ENCODE measurements around the gene APC2.
"Not testable (repeated sequence)": the region's sequence is repeated elsewhere in the genome, so short reads cannot be mapped to it uniquely, and the experiment has no call there.

APC2 gene

GRCh38 chr19:1412995-1413800, 36.7 kb upstream of the APC2 start:
- DNase-seq = no peak

- DNase-seq = no peak
Observed at GRCh38 chr19:1416014-1416841, 33.7 kb upstream of the APC2 start.

GRCh38 chr19:1417145-1417544, 32.8 kb upstream of the APC2 start:
- no peak for DNase-seq

GRCh38 chr19:1417681-1418495, 32.0 kb upstream of the APC2 start:
- no peak for DNase-seq

GRCh38 chr19:1418496-1418775, 31.5 kb upstream of the APC2 start:
- no peak for DNase-seq

- no peak for DNase-seq
Observed at GRCh38 chr19:1418951-1419738, 30.8 kb upstream of the APC2 start.

GRCh38 chr19:1420085-1420484, 29.8 kb upstream of the APC2 start:
- not testable (repeated sequence) for DNase-seq

GRCh38 chr19:1420590-1420989, 29.3 kb upstream of the APC2 start:
- DNase-seq = no peak

- no peak for DNase-seq
Observed at GRCh38 chr19:1421218-1421957, 28.5 kb upstream of the APC2 start.

- DNase-seq = no peak
Observed at GRCh38 chr19:1421958-1422305, 28.0 kb upstream of the APC2 start.

- DNase-seq = no peak
Observed at GRCh38 chr19:1422360-1422759, 27.6 kb upstream of the APC2 start.

- DNase-seq = no peak
Observed at GRCh38 chr19:1422943-1423342, 27.0 kb upstream of the APC2 start.

GRCh38 chr19:1423436-1424191, 26.3 kb upstream of the APC2 start:
- no peak for DNase-seq

GRCh38 chr19:1424192-1424955, 25.5 kb upstream of the APC2 start:
- DNase-seq = no peak

- DNase-seq = no peak
Observed at GRCh38 chr19:1425102-1425837, 24.7 kb upstream of the APC2 start.

GRCh38 chr19:1425902-1426301, 24.0 kb upstream of the APC2 start:
- DNase-seq = no peak

GRCh38 chr19:1426736-1427135, 23.2 kb upstream of the APC2 start:
- no peak for DNase-seq

- DNase-seq = no peak
Observed at GRCh38 chr19:1427221-1427920, 22.6 kb upstream of the APC2 start.

GRCh38 chr19:1428738-1429391, 21.1 kb upstream of the APC2 start:
- DNase-seq = no peak

Data from NCI-H1417 treated with DMSO at 0.1 percent for 48 hours (cell line).